IMR-90 (cell line): ENCODE measurements around the gene PVALEF. TPM values are rescaled to one million over a fixed set of nuclear protein-coding genes. Genes with fewer than 3 reads are reported as not detected.
A peak's percentile ranks its signal among the peaks of the same experiment; 100 is the strongest.

ENCODE experiments used
- ATAC-seq: fragments of 200-7000 bp; cut with Tn5 transposase; 2 replicates; pipeline ENCODE4 v1.9.1; 2020; ENCODE audit warnings: low read depth, mild to moderate bottlenecking, moderate library complexity
- BruUV-seq: library from RNA; stranded (reverse); fragments of 400-500 nt; replicated peaks from 2 replicates; lab custom pipeline; 2021; lab: Mats Ljungman, UMichigan
- CTCF ChIA-PET: fragments of 300-600 bp; formaldehyde crosslinking; extraction: SDS; loops from one replicate; lab custom pipeline; 2021; ENCODE audit warnings: antibody characterized with exemption; lab: Yijun Ruan, JAX
- POLR2A ChIA-PET: fragments of 300-600 bp; sonication (Branson Sonifier 250); formaldehyde crosslinking; loops from one replicate; lab custom pipeline; 2022; ENCODE audit warnings: antibody characterized with exemption; ENCODE audit not compliant: unreplicated experiment; lab: Charles Lee
- DNase-seq: peaks from one replicate; pipeline ENCODE4 v3.0.0; 2013
- H2AFZ ChIP-seq: replicated peaks from 2 replicates; pipeline ENCODE3; 2013; ENCODE audit warnings: low read length, mild to moderate bottlenecking; ENCODE audit not compliant: poor library complexity
- H2AK5ac ChIP-seq: 2 replicates; pipeline ENCODE4 v1.6.1; 2013; ENCODE audit warnings: low read depth, low read length, inconsistent platforms
- H2AK9ac ChIP-seq: replicated peaks from 2 replicates; pipeline ENCODE3; 2013; ENCODE audit warnings: mild to moderate bottlenecking, low read depth, low read length, moderate library complexity; ENCODE audit not compliant: poor library complexity
- H2BK120ac ChIP-seq: 2 replicates; pipeline ENCODE4 v1.6.1; 2013; ENCODE audit warnings: low read depth, low read length, inconsistent platforms
- H2BK15ac ChIP-seq: 3 replicates; pipeline ENCODE4 v1.6.1; 2013; ENCODE audit warnings: low read depth, low read length, inconsistent platforms
- H2BK20ac ChIP-seq: 2 replicates; pipeline ENCODE4 v1.6.1; 2013; ENCODE audit warnings: low read depth, mild to moderate bottlenecking, inconsistent platforms, low read length, moderate library complexity
- H2BK5ac ChIP-seq: 2 replicates; pipeline ENCODE4 v1.6.1; 2013; ENCODE audit warnings: mild to moderate bottlenecking, low read depth, low read length, inconsistent platforms; ENCODE audit not compliant: poor library complexity, severe bottlenecking
- H3K14ac ChIP-seq: replicated peaks from 2 replicates; pipeline ENCODE4 v1.6.1; 2013; ENCODE audit warnings: low read depth, low read length, inconsistent platforms
- H3K18ac ChIP-seq: 2 replicates; pipeline ENCODE4 v1.6.1; 2013; ENCODE audit warnings: low read depth, low read length, control low read depth
- H3K23ac ChIP-seq: 2 replicates; pipeline ENCODE4 v1.6.1; 2013; ENCODE audit warnings: low read depth, low read length, inconsistent platforms
- H3K27ac ChIP-seq: 2 replicates; pipeline ENCODE4 v1.5.1; 2013; ENCODE audit warnings: mild to moderate bottlenecking, control low read depth, low read length; ENCODE audit not compliant: insufficient read depth
- H3K27me3 ChIP-seq: 2 replicates; pipeline ENCODE4 v1.6.1; 2013; ENCODE audit warnings: low read length; ENCODE audit not compliant: control insufficient read depth, insufficient read depth
- H3K36me3 ChIP-seq: 2 replicates; pipeline ENCODE4 v1.6.1; 2013; ENCODE audit warnings: low read length, mixed read lengths; ENCODE audit not compliant: control insufficient read depth, insufficient read depth
- H3K4ac ChIP-seq: 2 replicates; pipeline ENCODE4 v1.6.1; 2013; ENCODE audit warnings: low read depth, low read length, inconsistent platforms
- H3K4me1 ChIP-seq: 2 replicates; pipeline ENCODE4 v1.6.1; 2013; ENCODE audit warnings: low read length, mixed read lengths; ENCODE audit not compliant: control insufficient read depth, insufficient read depth
- H3K4me2 ChIP-seq: 2 replicates; pipeline ENCODE4 v1.6.1; 2013; ENCODE audit warnings: low read depth, mild to moderate bottlenecking, control low read depth, low read length, moderate library complexity
- H3K4me3 ChIP-seq: 2 replicates; pipeline ENCODE4 v1.5.1; 2013; ENCODE audit warnings: low read depth, mild to moderate bottlenecking, control low read depth, low read length, moderate library complexity; ENCODE audit not compliant: insufficient read depth
- H3K56ac ChIP-seq: 2 replicates; pipeline ENCODE4 v1.6.1; 2013; ENCODE audit warnings: low read length, inconsistent platforms; ENCODE audit not compliant: insufficient read depth; ENCODE audit errors: extremely low read depth
- H3K79me1 ChIP-seq, 2 experiments: 2 replicates each; pipeline ENCODE4 v1.6.1; 2013; ENCODE audit warnings: low read length in 2 of 2, inconsistent platforms in 1 of 2, low read depth in 1 of 2
- H3K9ac ChIP-seq: 2 replicates; pipeline ENCODE4 v1.6.1; 2013; ENCODE audit warnings: low read depth, low read length, control low read depth
- H3K9me1 ChIP-seq: 2 replicates; pipeline ENCODE4 v1.6.1; 2013; ENCODE audit warnings: low read length, inconsistent platforms; ENCODE audit not compliant: insufficient read depth
- H3K9me3 ChIP-seq: 2 replicates; pipeline ENCODE4 v1.6.1; 2013; ENCODE audit warnings: low read length; ENCODE audit not compliant: control insufficient read depth, insufficient read depth
- H4K20me1 ChIP-seq: 2 replicates; pipeline ENCODE4 v1.6.1; 2013; ENCODE audit warnings: low read length, inconsistent platforms; ENCODE audit not compliant: insufficient read depth
- H4K5ac ChIP-seq: 2 replicates; pipeline ENCODE4 v1.6.1; 2013; ENCODE audit warnings: mild to moderate bottlenecking, low read depth, low read length, control low read depth
- H4K8ac ChIP-seq, 2 experiments: 2 replicates each; pipeline ENCODE4 v1.6.1; 2013; ENCODE audit warnings: low read depth in 2 of 2, low read length in 2 of 2, control low read depth in 1 of 2, inconsistent platforms in 1 of 2
- H4K91ac ChIP-seq: 2 replicates; pipeline ENCODE4 v1.6.1; 2013; ENCODE audit warnings: low read depth, low read length, inconsistent platforms; ENCODE audit not compliant: insufficient read depth
- FOS ChIP-seq: fragments of 150-350 bp; IDR thresholded peaks from 2 replicates; pipeline ENCODE4 v1.6.1; 2016; ENCODE audit warnings: low read depth, low read length
- MAFK ChIP-seq: IDR thresholded peaks from 2 replicates; pipeline ENCODE4 v1.6.1; 2012; ENCODE audit warnings: low read depth, low read length, improper control_type of control experiment
- SMC3 ChIP-seq: fragments of 150-350 bp; IDR thresholded peaks from 2 replicates; pipeline ENCODE4 v1.6.1; 2016; ENCODE audit warnings: low read depth, mild to moderate bottlenecking, antibody characterized with exemption, low read length, moderate library complexity
- WGBS, 2 experiments: methylation state at CpG; one replicate each; pipeline versions ENCODE4 v1.1.5 to v1.1.7; 2013; ENCODE audit warnings: missing lambda C conversion rate in 2 of 2; ENCODE audit not compliant: insufficient read length in 1 of 2; ENCODE audit errors: extremely low coverage in 2 of 2; 5-methylcytosine and 5-hydroxymethylcytosine counted together
- dilution Hi-C: fragments of 300-500 bp; cut with HindIII; formaldehyde crosslinking; loops from one replicate; pipeline ENCODE4 v1.14.3; 2018; ENCODE audit warnings: low sequenced_read_pairs; ENCODE audit not compliant: unreplicated experiment
- in situ Hi-C: fragments of 300-500 bp; cut with MboI; formaldehyde crosslinking; loops from 3 replicates; pipeline ENCODE4 v1.14.3; 2019; ENCODE audit warnings: low sequenced_read_pairs, inconsistent platforms, mixed read lengths
- intact Hi-C: fragments of 100-400 bp; cut with micrococcal nuclease; formaldehyde crosslinking; loops from 2 replicates; pipeline ENCODE4 v1.10.0; 2022
- polyA plus RNA-seq, 3 experiments: library from polyadenylated mRNA; depleted of rRNA; stranded (reverse); fragments of >200 nt; gene quantifications; 2 replicates each; pipeline ENCODE4 v1.2.3, GENCODE V29; 2012; ENCODE audit warnings: low replicate concordance in 1 of 3
- total RNA-seq: library from RNA; depleted of rRNA; stranded (reverse); fragments of >200 nt; gene quantifications from 2 replicates; pipeline ENCODE4 v1.2.3, GENCODE V29; 2012
- TF ChIP-seq, protein P1 (sequence below): fragments of 150-350 bp; IDR thresholded peaks from 2 replicates; pipeline ENCODE4 v1.6.1; 2016; ENCODE audit warnings: low read depth, mild to moderate bottlenecking, low read length, moderate library complexity, borderline replicate concordance

The PVALEF gene
- total and polyA plus RNA-seq, 2 of the 4 experiments (the other 2 are of a cell fraction), result not detected

DNA sequence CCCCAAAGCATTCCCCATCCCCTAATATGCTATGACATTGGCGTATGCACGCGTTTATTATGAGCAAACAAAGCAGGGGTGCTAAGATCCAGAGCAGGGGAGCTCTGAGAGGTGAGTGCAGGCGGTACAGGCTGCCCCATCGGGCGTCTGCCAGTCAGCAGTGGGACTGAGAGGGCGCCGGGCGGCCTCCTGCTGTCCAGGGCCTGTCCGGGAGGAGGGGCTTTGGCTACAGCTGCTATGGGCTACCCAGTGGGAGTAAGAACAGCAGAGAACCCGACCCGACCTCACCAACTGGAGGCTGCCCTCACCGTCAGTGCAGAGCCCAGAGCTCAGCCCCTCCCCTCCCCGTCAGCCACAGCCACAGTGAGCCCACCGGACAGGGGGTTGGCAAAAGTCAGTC lies 19.2 kb downstream of the PVALEF start:
- Histone ChIP-seq H3K23ac (no peak overlapping the region), H3K4me2 (no peak overlapping the region), H2AFZ (no peak overlapping the region), H3K9me1 (no peaks in the 10 kb centered on the region), H3K14ac (no peak overlapping the region), H2AK5ac (no peak overlapping the region), H4K91ac (no peak overlapping the region), H3K18ac (no peak overlapping the region), H3K79me1 (no peaks in the 10 kb centered on the region), H3K4ac (no peak overlapping the region), H2BK120ac (no peak overlapping the region), H2BK20ac (no peak overlapping the region), H4K5ac (no peak overlapping the region), H3K56ac (no peak overlapping the region), H3K27me3 (peaks cover 6% of the 10 kb centered on the region; the same call in 1 of the 2 replicates), H3K4me1 (no peaks in the 10 kb centered on the region), H2AK9ac (peak overlapping the region; percentile 50), H3K4me3 (no peak overlapping the region), H3K9ac (no peak overlapping the region), H3K9me3 (no peaks in the 10 kb centered on the region), H3K36me3 (peaks cover 3% of the 10 kb centered on the region; the same call in 1 of the 2 replicates), H2BK15ac (no peak overlapping the region), H3K27ac (no peak overlapping the region), H4K20me1 (no peaks in the 10 kb centered on the region), H4K8ac (no peak overlapping the region), H2BK5ac (no peak overlapping the region)
- BruUV-seq, result no TSS peak
- ATAC-seq (0 out of 2 replicates have a peak, but pooled peaks have one; percentile 18), DNase-seq (no peak)
- intact Hi-C loops, result no loop called here
- CTCF ChIA-PET, result no interaction called here
- dilution Hi-C loops, result no loop called here
- in situ Hi-C loops, result no loop called here
- WGBS, 2 experiments, result 11% methylated on average over 7 of the region's 15 CpGs; no CpG with 5 or more reads in 1 of the 2 experiments
- TF ChIP-seq MAFK (no peak), FOS (no peak), SMC3 (no peak)
- TF ChIP-seq, protein P1, sequence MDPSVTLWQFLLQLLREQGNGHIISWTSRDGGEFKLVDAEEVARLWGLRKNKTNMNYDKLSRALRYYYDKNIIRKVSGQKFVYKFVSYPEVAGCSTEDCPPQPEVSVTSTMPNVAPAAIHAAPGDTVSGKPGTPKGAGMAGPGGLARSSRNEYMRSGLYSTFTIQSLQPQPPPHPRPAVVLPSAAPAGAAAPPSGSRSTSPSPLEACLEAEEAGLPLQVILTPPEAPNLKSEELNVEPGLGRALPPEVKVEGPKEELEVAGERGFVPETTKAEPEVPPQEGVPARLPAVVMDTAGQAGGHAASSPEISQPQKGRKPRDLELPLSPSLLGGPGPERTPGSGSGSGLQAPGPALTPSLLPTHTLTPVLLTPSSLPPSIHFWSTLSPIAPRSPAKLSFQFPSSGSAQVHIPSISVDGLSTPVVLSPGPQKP, result no peak
- POLR2A ChIA-PET, result no interaction called here
